ENCODE data around the gene TUBGCP6. TPM values are rescaled to one million over a fixed set of nuclear protein-coding genes. Genes with fewer than 3 reads are reported as not detected.

Gene TUBGCP6
- total RNA-seq, 1 experiment from 2014 or later: 38.6 TPM

GRCh38 chr22:50250555-50251476 lies 6.0 kb upstream of the TUBGCP6 start, which contains the start of gene HDAC10 (continued):
- no peak; the same call in 1 of the 2 replicates for TF ChIP-seq MAX (IDR thresholded peaks at IDR 0.05)

- H3K9ac ChIP-seq (ENCODE audit: low read length): peak overlapping the region; percentile 96
- ChIA-PET CTCF (interaction anchor here (1.2 to 3.0 kb wide), 4 partner anchors 13 to 150 kb away, joined by 3 to 17 read pairs (median 6); no protein-coding TSS in a partner anchor), RAD21 (ENCODE audit: low non-redundant PET in 1 of 2, low total read pairs in 2 of 2, uncharacterized antibody in 2 of 2, unreplicated experiment in 2 of 2) (interaction anchor here in 1 of 2 experiments (0.7 kb wide), 1 partner anchor 30 kb away, joined by 3 read pairs; no protein-coding TSS in a partner anchor), POLR2A (interaction anchor here (1.6 kb wide), 2 partner anchors 22 to 91 kb away, joined by 3 to 7 read pairs; no protein-coding TSS in a partner anchor)
- peaks cover 0 to 17% of the 10 kb centered on the region in 2 experiments; a peak in 1 of 4 replicates for H3K36me3 ChIP-seq (ENCODE audit: control insufficient read depth in 1 of 2, insufficient read depth in 2 of 2, low read length in 2 of 2)
- H3K27me3 ChIP-seq (ENCODE audit: insufficient read depth, low read length): no peaks in the 10 kb centered on the region
- no TSS peak for BruUV-seq (replicated peaks)
- H2AFZ ChIP-seq (ENCODE audit: low read depth, low read length, poor library complexity, severe bottlenecking): no peak overlapping the region
- intact Hi-C loops (cut with micrococcal nuclease): loop anchor here (5.0 kb wide), 1 partner anchor 247 kb away; no protein-coding TSS in a partner anchor
- H3K27ac ChIP-seq (ENCODE audit: low read depth, low read length): peak overlapping the region; percentile 99
- no peaks in the 10 kb centered on the region for H3K9me3 ChIP-seq (ENCODE audit: control insufficient read depth in 1 of 2, insufficient read depth in 1 of 2, low read depth in 1 of 2, low read length in 2 of 2)
- peak overlapping the region; percentile 98 for H3K4me2 ChIP-seq (ENCODE audit: low read length)
- ATAC-seq (no peak), DNase-seq (ENCODE audit: low read depth, low spot score) (no peak)
- H3K79me2 ChIP-seq (ENCODE audit: insufficient read depth, low read length): peaks cover 45% of the 10 kb centered on the region
- no peaks in the 10 kb centered on the region for H4K20me1 ChIP-seq (ENCODE audit: insufficient read depth)
- H3K4me1 ChIP-seq (ENCODE audit: control insufficient read depth in 1 of 2, insufficient read depth in 2 of 2, low read length in 2 of 2): peaks cover 18 to 63% of the 10 kb centered on the region in 2 experiments; a peak in 3 of 4 replicates
- no peaks in the 10 kb centered on the region for H3K9me2 ChIP-seq (ENCODE audit: insufficient read depth)
- peak overlapping the region; percentile 70 to 93 for H3K4me3 ChIP-seq (replicated peaks in 1 of 2; ENCODE audit: low read depth in 1 of 2, low read length in 2 of 2)
- TF ChIP-seq EZH2phosphoT487 (IDR thresholded peaks at IDR 0.05; ENCODE audit: borderline replicate concordance): no peak
- no peak for TF ChIP-seq REST (IDR thresholded peaks at IDR 0.05; ENCODE audit: low read depth)
- no peak for TF ChIP-seq FOSL1 (IDR thresholded peaks at IDR 0.05; ENCODE audit: low read depth)
- no peak for TF ChIP-seq TCF7L2 (IDR thresholded peaks at IDR 0.05; ENCODE audit: borderline replicate concordance, extremely low read depth, insufficient read depth, insufficient read length)
- TF ChIP-seq POLR2AphosphoS5 (IDR thresholded peaks at IDR 0.05; ENCODE audit: low read depth, low read length): no peak
- TF ChIP-seq SP1 (IDR thresholded peaks at IDR 0.05; ENCODE audit: low read depth): no peak
- TF ChIP-seq SIN3A (IDR thresholded peaks at IDR 0.05; ENCODE audit: low read depth): no peak
- TF ChIP-seq CTCF (IDR thresholded peaks at IDR 0.05 in 2 of 3, conservative IDR thresholded peaks at IDR 0.05 in 1 of 3; ENCODE audit: borderline replicate concordance in 1 of 3, insufficient read depth in 1 of 3, low read depth in 2 of 3, low read length in 2 of 3): no peak
- no peak for TF ChIP-seq EGR1 (IDR thresholded peaks at IDR 0.05; ENCODE audit: low read depth)
- TF ChIP-seq ZBTB33 (IDR thresholded peaks at IDR 0.05; ENCODE audit: extremely low read depth, insufficient replicate concordance, low read length): no peak
- no peak for TF ChIP-seq SRF (IDR thresholded peaks at IDR 0.05; ENCODE audit: low read depth)
- no peak for TF ChIP-seq ZNF274 (IDR thresholded peaks at IDR 0.05; ENCODE audit: low read depth, low read length)
- no peak for TF ChIP-seq JUND (IDR thresholded peaks at IDR 0.05)
- TF ChIP-seq MAX (IDR thresholded peaks at IDR 0.05): no peak
- no peak for TF ChIP-seq EZH2 (IDR thresholded peaks at IDR 0.05)
Measured at GRCh38 chr22:50250249-50250554, 5.4 kb upstream of the TUBGCP6 start.

Measured in HCT116 (cell line).